Thyroid gland (tissue), 4 donors: Measurements from ENCODE around the gene VASN. TPM values are rescaled to one million over a fixed set of nuclear protein-coding genes. Genes with fewer than 3 reads are reported as not detected.

ENCODE experiments used
- DNase-seq, 2 donors: peaks; one replicate each; pipeline ENCODE4 v3.0.0-alpha.2; 2019
- H3K27ac ChIP-seq, 3 donors: fragments of 200-600 bp; sonication (generic); 1 replicate in 2 of 3; 2 replicates in 1 of 3; pipeline ENCODE4 v1.5.1; 2016 to 2019; ENCODE audit warnings: mild to moderate bottlenecking in 1 of 3, moderate library complexity in 1 of 3
- H3K27me3 ChIP-seq: fragments of 200-600 bp; sonication (generic); one replicate; pipeline ENCODE4 v1.5.1; 2019
- H3K36me3 ChIP-seq, 2 donors: fragments of 200-600 bp; sonication (generic); one replicate each; pipeline ENCODE4 v1.5.1; 2016 to 2019
- H3K4me1 ChIP-seq, 2 donors: fragments of 200-600 bp; sonication (generic); one replicate each; pipeline ENCODE4 v1.5.1; 2017 to 2019
- H3K4me3 ChIP-seq, 3 donors: fragments of 200-600 bp; sonication (generic); replicated peaks in 1 of 3; 1 replicate in 2 of 3; 2 replicates in 1 of 3; pipeline ENCODE4 v1.5.1; 2016; ENCODE audit warnings: mild to moderate bottlenecking in 1 of 3
- H3K9me3 ChIP-seq: fragments of 200-600 bp; sonication (generic); one replicate; pipeline ENCODE4 v1.5.1; 2017
- CTCF ChIP-seq, 6 experiments: fragments of 200-600 bp in 3 of 6; fragments of 450-650 bp in 3 of 6; sonication (generic) in 3 of 6; IDR thresholded peaks; one replicate each; pipeline ENCODE4 v1.5.1; 2016 to 2019; ENCODE audit warnings: antibody characterized with exemption in 6 of 6, mild to moderate bottlenecking in 2 of 6, inconsistent platforms in 1 of 6, moderate library complexity in 1 of 6
- POLR2A ChIP-seq, 2 donors: fragments of 450-650 bp; IDR thresholded peaks; one replicate each; pipeline ENCODE4 v1.6.1; 2017; ENCODE audit warnings: antibody characterized with exemption in 2 of 2, mild to moderate bottlenecking in 2 of 2, moderate library complexity in 1 of 2
- WGBS, 2 donors: methylation state at CpG; one replicate each; pipeline ENCODE4 v1.1.5; 2017; 5-methylcytosine and 5-hydroxymethylcytosine counted together
- intact Hi-C: fragments of 100-400 bp; cut with DNase I; formaldehyde crosslinking; loops from one replicate; pipeline ENCODE4 v1.15.1; 2023
- total RNA-seq, 4 donors: library from RNA; depleted of rRNA; stranded (reverse); fragments of >200 nt; gene quantifications; one replicate each; pipeline ENCODE4 v1.2.3, GENCODE V29; 2016

The VASN gene
- total RNA-seq, 4 donors from 2014 or later, result 21.9 to 47.0 (median 28.8) TPM

DNA sequence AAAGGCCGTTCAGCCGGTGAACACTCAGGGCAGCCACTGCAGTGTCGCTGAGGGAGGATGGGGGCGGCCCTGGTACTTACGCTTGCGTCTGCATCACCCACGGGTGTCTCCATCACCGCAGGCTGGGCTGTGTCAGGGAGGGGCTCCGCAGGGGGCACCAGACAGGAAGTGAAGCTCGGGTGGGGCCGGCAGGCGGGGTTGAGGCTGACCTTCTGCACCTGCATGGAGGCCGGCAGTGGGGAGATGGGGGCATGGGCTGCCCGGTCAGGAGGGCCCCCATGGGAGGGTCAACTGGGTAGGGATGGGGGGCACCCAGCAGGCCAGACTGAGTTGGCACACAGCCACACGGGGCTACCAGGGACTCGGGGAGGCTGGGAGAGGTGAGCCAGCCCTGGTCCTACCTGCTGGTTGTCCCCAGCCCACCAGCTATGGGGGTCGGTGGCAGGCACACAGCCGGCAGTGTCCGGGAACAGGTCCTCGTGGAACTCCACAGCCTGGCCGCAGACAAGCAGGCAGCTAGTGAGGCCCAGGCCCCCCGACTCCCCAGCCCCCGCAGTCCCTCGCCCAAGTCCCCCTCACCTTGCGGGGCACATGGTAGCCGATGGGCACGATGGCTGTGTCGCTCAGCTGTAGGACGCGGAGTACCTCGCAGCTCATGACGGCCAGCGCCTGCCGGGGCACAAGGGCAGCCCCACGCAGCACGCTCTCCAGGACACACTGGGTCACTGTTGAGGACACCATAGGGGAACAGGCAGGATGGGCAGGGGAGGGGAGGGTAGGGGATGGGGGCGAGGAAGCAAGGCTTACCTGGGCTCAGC, 7.2 kb upstream of the VASN start:
- no peak for TF ChIP-seq CTCF (IDR thresholded peaks at IDR 0.05)
- no peak for TF ChIP-seq POLR2A (IDR thresholded peaks at IDR 0.05)
- peaks cover 0 to 3% of the 10 kb centered on the region in 2 donors for H3K36me3 ChIP-seq
- WGBS, 2 donors, result 90 to 95% methylated on average over 21 to 24 of the region's 37 CpGs
- H3K4me3 ChIP-seq, result no peak overlapping the region
- peaks cover 14 to 21% of the 10 kb centered on the region in 2 donors for H3K4me1 ChIP-seq
- H3K27ac ChIP-seq, result no peak overlapping the region
- H3K9me3 ChIP-seq, result no peaks in the 10 kb centered on the region
- intact Hi-C loops, result no loop called here
- H3K27me3 ChIP-seq, result no peaks in the 10 kb centered on the region
- no peak for DNase-seq

DNA sequence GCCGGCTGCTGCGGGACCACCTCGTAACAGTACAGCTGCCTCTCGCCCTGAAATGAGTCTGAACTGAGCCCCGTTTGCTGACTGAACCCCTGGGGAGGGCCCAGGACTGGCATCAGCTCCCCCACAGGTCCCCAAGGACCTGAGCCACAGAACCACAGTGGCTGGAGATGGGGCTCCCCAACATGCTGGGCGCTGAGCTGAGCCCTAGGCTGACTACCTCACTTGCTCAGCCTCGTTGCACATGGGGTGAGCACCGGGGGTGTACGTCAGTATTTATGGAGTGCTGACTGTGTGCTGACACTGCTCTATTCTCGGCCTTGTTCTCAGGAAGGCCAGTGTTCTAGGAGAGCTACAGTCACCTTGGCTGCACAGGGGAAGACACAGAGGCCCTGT, 6.6 kb upstream of the VASN start:
- H3K9me3 ChIP-seq, result no peaks in the 10 kb centered on the region
- intact Hi-C loops, result no loop called here
- H3K36me3 ChIP-seq, result peaks cover 0 to 3% of the 10 kb centered on the region in 2 donors
- H3K4me3 ChIP-seq, result no peak overlapping the region
- no peak overlapping the region for H3K27ac ChIP-seq
- no peak for DNase-seq
- peaks cover 14 to 26% of the 10 kb centered on the region in 2 donors for H3K4me1 ChIP-seq
- H3K27me3 ChIP-seq, result no peaks in the 10 kb centered on the region
- WGBS, 2 donors, result 92 to 98% methylated on average over 10 of the region's 10 CpGs
- TF ChIP-seq POLR2A (IDR thresholded peaks at IDR 0.05) (no peak), CTCF (IDR thresholded peaks at IDR 0.05) (no peak)

DNA sequence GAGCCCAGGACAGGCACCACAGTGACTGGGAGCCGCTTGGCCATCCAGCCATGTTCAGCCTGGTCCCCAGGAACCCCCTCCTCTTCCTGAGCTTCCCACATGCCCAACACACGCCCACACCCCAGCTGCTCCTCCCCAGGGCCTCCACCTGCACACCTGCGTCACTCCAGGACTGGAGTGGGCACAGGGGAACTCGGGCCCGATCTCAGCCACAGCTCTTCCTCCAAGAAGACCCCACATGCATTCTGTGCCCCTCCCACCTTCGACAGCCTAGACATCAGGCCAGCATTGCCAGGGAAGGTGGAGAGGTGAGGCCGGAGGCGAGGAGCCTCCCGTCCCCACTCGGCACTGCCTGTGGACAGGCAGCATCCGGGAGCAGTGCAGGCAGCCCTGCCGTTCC, 6.0 kb upstream of the VASN start:
- H3K4me1 ChIP-seq, result peaks cover 18 to 32% of the 10 kb centered on the region in 2 donors
- intact Hi-C loops, result no loop called here
- H3K36me3 ChIP-seq, result peaks cover 0 to 3% of the 10 kb centered on the region in 2 donors
- no peaks in the 10 kb centered on the region for H3K27me3 ChIP-seq
- no peak overlapping the region for H3K27ac ChIP-seq
- DNase-seq, result no peak
- 94 to 98% methylated on average over 8 to 11 of the region's 12 CpGs for WGBS, 2 donors
- TF ChIP-seq CTCF (IDR thresholded peaks at IDR 0.05) (no peak), POLR2A (IDR thresholded peaks at IDR 0.05) (no peak)
- no peaks in the 10 kb centered on the region for H3K9me3 ChIP-seq
- no peak overlapping the region for H3K4me3 ChIP-seq

- intact Hi-C loops, result no loop called here
- TF ChIP-seq POLR2A (IDR thresholded peaks at IDR 0.05) (no peak), CTCF (IDR thresholded peaks at IDR 0.05) (no peak)
- WGBS, 2 donors, result 94 to 96% methylated on average over 4 to 13 of the region's 13 CpGs
- Histone ChIP-seq H3K36me3 (peaks cover 0 to 3% of the 10 kb centered on the region in 2 donors), H3K27me3 (no peaks in the 10 kb centered on the region), H3K27ac (no peak overlapping the region), H3K4me3 (no peak overlapping the region), H3K9me3 (no peaks in the 10 kb centered on the region), H3K4me1 (peaks cover 22 to 36% of the 10 kb centered on the region in 2 donors)
- no peak for DNase-seq
These were observed 5.6 kb upstream of the VASN start for GRCh38 chr16:4366016-4366415.

- WGBS, 2 donors, result 88 to 95% methylated on average over 5 of the region's 5 CpGs
- H3K9me3 ChIP-seq, result no peaks in the 10 kb centered on the region
- H3K27me3 ChIP-seq, result no peaks in the 10 kb centered on the region
- no peak for DNase-seq
- no peak overlapping the region for H3K27ac ChIP-seq
- no peak overlapping the region for H3K4me3 ChIP-seq
- TF ChIP-seq CTCF (IDR thresholded peaks at IDR 0.05) (no peak), POLR2A (IDR thresholded peaks at IDR 0.05) (no peak)
- H3K4me1 ChIP-seq, result peaks cover 30 to 44% of the 10 kb centered on the region in 2 donors
- intact Hi-C loops, result no loop called here
- peaks cover 0 to 3% of the 10 kb centered on the region in 2 donors for H3K36me3 ChIP-seq
These were observed 4.2 kb upstream of the VASN start for GRCh38 chr16:4367393-4367856.
